GM23338 (cell line): ENCODE measurements around the gene SLC43A3.

ENCODE experiments used
- CREB1 ChIP-seq: fragments of 250-450 bp; sonication (Bioruptor Pico); IDR thresholded peaks from 2 replicates; pipeline ENCODE4 v1.5.0; 2020; ENCODE audit warnings: low read depth, mild to moderate bottlenecking, moderate library complexity
- CTCF ChIP-seq, 2 experiments: fragments of 200-600 bp in 1 of 2; sonication (generic) in 1 of 2; conservative IDR thresholded peaks; 2 replicates each; pipeline versions ENCODE4 v1.5.1 to v1.6.1; 2016 to 2017; ENCODE audit warnings: antibody characterized with exemption in 2 of 2, low read depth in 2 of 2, mild to moderate bottlenecking in 2 of 2, moderate library complexity in 1 of 2
- EZH2 ChIP-seq: fragments of 200-600 bp; sonication (generic); IDR thresholded peaks from one replicate; pipeline ENCODE4 v1.8.0; 2017; ENCODE audit warnings: antibody characterized with exemption, mild to moderate bottlenecking, low read depth; ENCODE audit not compliant: unreplicated experiment
- EZH2phosphoT487 ChIP-seq: fragments of 200-600 bp; sonication (generic); IDR thresholded peaks from one replicate; pipeline ENCODE4 v1.8.1; 2018; ENCODE audit warnings: antibody characterized with exemption; ENCODE audit not compliant: unreplicated experiment
- JUNB ChIP-seq: IDR thresholded peaks from one replicate; pipeline ENCODE4 v1.6.1; 2016; ENCODE audit warnings: antibody characterized with exemption; ENCODE audit not compliant: unreplicated experiment
- POLR2AphosphoS5 ChIP-seq: IDR thresholded peaks from 2 replicates; pipeline ENCODE4 v1.6.1; 2016; ENCODE audit warnings: antibody characterized with exemption, low read depth
- REST ChIP-seq: IDR thresholded peaks from one replicate; pipeline ENCODE4 v1.6.1; 2018; ENCODE audit warnings: antibody characterized with exemption; ENCODE audit not compliant: unreplicated experiment
- ZNF331 ChIP-seq: fragments of 250-450 bp; sonication (Bioruptor Pico); IDR thresholded peaks from 2 replicates; pipeline ENCODE4 v1.5.0; 2020; ENCODE audit warnings: low read depth, mild to moderate bottlenecking, moderate library complexity

- no peak for TF ChIP-seq JUNB
- TF ChIP-seq CTCF (conservative IDR thresholded peaks at IDR 0.05; ENCODE audit: low read depth in 2 of 2), result no peak
- no peak for TF ChIP-seq CREB1
- no peak for TF ChIP-seq EZH2phosphoT487
- no peak for TF ChIP-seq POLR2AphosphoS5
- TF ChIP-seq EZH2, result no peak
- no peak for TF ChIP-seq REST
- no peak for TF ChIP-seq ZNF331
These were observed 30.9 kb downstream of the SLC43A3 start for GRCh38 chr11:57395905-57396623.
